ENCODE measurements around the gene CAMSAP1. TPM values are rescaled to one million over a fixed set of nuclear protein-coding genes. Genes with fewer than 3 reads are reported as not detected.

The CAMSAP1 gene
- total and polyA plus RNA-seq, 10 donors: 2.4 to 34.3 (median 19.8) TPM

DNA sequence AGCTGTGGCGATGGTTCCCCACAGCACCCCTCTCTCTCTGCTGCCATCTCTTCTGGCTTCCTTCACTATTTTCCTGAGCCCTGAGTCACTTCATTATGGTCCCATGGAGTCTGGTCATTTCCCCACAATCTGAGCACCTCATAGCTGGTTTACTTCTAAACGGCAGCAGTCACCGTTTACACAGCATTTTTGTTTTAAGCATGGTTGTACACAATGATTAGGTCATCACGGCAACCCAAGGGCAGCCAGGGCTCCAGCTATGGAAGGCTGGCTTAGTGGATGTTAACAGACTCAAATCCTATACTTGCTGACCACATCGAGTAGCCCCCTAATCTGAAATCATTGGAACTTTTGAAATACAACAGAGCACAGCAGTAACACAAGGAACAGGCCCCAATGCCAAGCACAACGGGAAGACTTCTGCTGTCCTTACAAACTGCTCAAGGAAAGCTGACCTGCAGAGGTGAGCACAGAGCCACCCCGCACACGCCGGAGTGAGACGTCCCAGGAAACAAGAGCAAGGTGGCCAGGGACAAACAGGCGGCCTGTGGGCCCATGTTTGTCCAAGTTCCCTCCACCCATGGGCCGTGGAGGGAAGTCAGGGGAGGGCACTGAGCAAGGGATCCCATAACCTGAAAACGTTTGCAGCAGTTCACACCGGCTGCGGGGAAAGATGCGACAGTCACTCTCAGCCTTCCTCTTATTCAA, 22.9 kb downstream of the CAMSAP1 start:
- Histone ChIP-seq H3K27ac (no peak overlapping the region), H3K27me3 (replicated peaks in 1 of 7) (no peaks in the 10 kb centered on the region), H3K4me1 (peaks cover 18 to 66% (median 36%) of the 10 kb centered on the region in 6 donors), H3K4me3 (no peak overlapping the region), H3K9me3 (no peaks in the 10 kb centered on the region), H3K36me3 (peaks cover 0 to 34% (median 4%) of the 10 kb centered on the region in 6 donors)
- intact Hi-C loops (cut with DNase I; ENCODE audit: low total_unique reads): no loop called here
- 85 to 92% (median 86%) methylated on average over 16 of the region's 16 CpGs for WGBS, 5 donors
- TF ChIP-seq POLR2A (IDR thresholded peaks at IDR 0.05) (no peak), CTCF (IDR thresholded peaks at IDR 0.05 in 8 of 11, conservative IDR thresholded peaks at IDR 0.05 in 3 of 11) (no peak), POLR2AphosphoS5 (IDR thresholded peaks at IDR 0.05) (no peak)
- DNase-seq: no peak

DNA sequence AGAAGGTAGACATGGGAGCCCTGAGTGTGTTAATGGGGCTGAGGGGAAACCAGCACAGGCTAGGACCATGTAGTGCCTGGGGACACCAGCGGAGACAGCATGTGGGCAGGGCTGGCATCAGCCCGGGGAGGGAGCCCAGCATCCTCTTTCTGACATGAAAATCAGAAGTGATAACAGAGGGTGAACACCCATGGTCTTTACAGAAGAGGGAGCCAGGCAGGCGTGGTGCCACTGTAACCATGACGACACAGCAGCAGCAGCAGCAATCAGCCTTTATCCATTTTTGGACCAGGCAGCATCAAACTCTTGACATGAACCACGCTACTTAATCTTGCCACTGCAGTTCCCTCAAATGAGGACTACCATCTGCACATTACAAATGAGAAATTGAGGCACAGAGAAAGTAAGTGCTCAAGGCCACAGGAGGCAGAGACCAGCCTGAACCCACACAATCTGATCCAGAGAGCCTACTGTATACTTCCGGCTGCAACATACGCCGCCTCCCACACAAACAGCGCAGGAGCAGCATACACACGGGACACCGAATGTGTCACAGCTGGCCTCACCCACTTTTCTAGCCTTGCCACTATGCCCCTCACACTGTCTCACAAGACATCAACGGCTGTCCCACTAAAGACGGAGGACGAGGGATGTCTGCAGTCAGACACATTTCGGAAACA, 23.8 kb downstream of the CAMSAP1 start:
- no peak for DNase-seq
- no peaks in the 10 kb centered on the region for H3K27me3 ChIP-seq (replicated peaks in 1 of 7)
- H3K4me3 ChIP-seq: no peak overlapping the region
- H3K27ac ChIP-seq: no peak overlapping the region
- H3K36me3 ChIP-seq: peaks cover 0 to 35% (median 4%) of the 10 kb centered on the region in 6 donors
- no peak for TF ChIP-seq POLR2A (IDR thresholded peaks at IDR 0.05)
- no peak for TF ChIP-seq CTCF (IDR thresholded peaks at IDR 0.05 in 8 of 11, conservative IDR thresholded peaks at IDR 0.05 in 3 of 11)
- no peak for TF ChIP-seq POLR2AphosphoS5 (IDR thresholded peaks at IDR 0.05)
- WGBS, 5 donors: 82 to 90% (median 87%) methylated on average over 15 of the region's 15 CpGs
- H3K4me1 ChIP-seq: peaks cover 18 to 57% (median 29%) of the 10 kb centered on the region in 6 donors
- no peaks in the 10 kb centered on the region for H3K9me3 ChIP-seq
- intact Hi-C loops (cut with DNase I; ENCODE audit: low total_unique reads): no loop called here

GRCh38 chr9:135882011-135882410, 25.3 kb downstream of the CAMSAP1 start:
- Histone ChIP-seq H3K27ac (no peak overlapping the region), H3K9me3 (no peaks in the 10 kb centered on the region), H3K27me3 (replicated peaks in 1 of 7) (no peaks in the 10 kb centered on the region), H3K36me3 (peaks cover 0 to 43% (median 4%) of the 10 kb centered on the region in 6 donors), H3K4me3 (no peak overlapping the region), H3K4me1 (peaks cover 4 to 42% (median 14%) of the 10 kb centered on the region in 6 donors)
- WGBS, 5 donors: 89 to 91% (median 90%) methylated on average over 12 of the region's 12 CpGs
- TF ChIP-seq CTCF (IDR thresholded peaks at IDR 0.05 in 8 of 11, conservative IDR thresholded peaks at IDR 0.05 in 3 of 11) (no peak), POLR2AphosphoS5 (IDR thresholded peaks at IDR 0.05) (no peak), POLR2A (IDR thresholded peaks at IDR 0.05) (no peak)
- intact Hi-C loops (cut with DNase I; ENCODE audit: low total_unique reads): no loop called here
- no peak for DNase-seq

DNA sequence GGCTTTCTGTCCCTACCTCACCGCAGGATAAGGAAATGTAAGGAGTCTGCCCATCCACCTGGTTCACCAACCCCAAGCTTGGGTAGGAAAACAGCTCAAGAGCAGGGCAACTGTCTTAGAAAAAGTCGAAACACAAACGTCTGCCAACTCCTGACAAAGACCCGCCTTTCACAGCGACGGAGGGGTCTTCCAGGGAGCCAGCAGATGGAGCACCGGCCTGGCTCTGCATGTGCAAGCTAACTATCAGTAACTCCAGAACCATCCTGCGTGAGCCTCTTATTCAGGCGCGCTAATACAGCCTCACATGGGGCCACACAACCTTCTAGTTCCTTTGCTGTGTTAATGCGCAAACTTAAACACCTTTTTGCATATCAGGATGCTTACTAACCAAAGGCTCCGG, 26.9 kb downstream of the CAMSAP1 start:
- TF ChIP-seq POLR2A (IDR thresholded peaks at IDR 0.05): no peak
- no peak for TF ChIP-seq POLR2AphosphoS5 (IDR thresholded peaks at IDR 0.05)
- TF ChIP-seq CTCF (IDR thresholded peaks at IDR 0.05 in 8 of 11, conservative IDR thresholded peaks at IDR 0.05 in 3 of 11): no peak
- DNase-seq: no peak
- intact Hi-C loops (cut with DNase I; ENCODE audit: low total_unique reads): no loop called here

More for the DNA sequence above, 26.9 kb downstream of the CAMSAP1 start:
- no peaks in the 10 kb centered on the region for H3K9me3 ChIP-seq
- no peak overlapping the region for H3K27ac ChIP-seq
- WGBS, 5 donors: 87 to 95% (median 93%) methylated on average over 12 of the region's 12 CpGs
- H3K36me3 ChIP-seq: peaks cover 0 to 43% (median 4%) of the 10 kb centered on the region in 6 donors
- H3K4me1 ChIP-seq: peaks cover 0 to 26% (median 5%) of the 10 kb centered on the region in 6 donors
- no peaks in the 10 kb centered on the region for H3K27me3 ChIP-seq (replicated peaks in 1 of 7)
- no peak overlapping the region for H3K4me3 ChIP-seq
